Endothelial cell of umbilical vein (primary cell): ENCODE measurements around the gene MORC1. TPM values are rescaled to one million over a fixed set of nuclear protein-coding genes. Genes with fewer than 3 reads are reported as not detected.

Experiments
- BruUV-seq: library from RNA; stranded (reverse); fragments of 400-500 nt; replicated peaks from 2 replicates; lab custom pipeline; 2021; lab: Mats Ljungman, UMichigan
- CTCF ChIA-PET: fragments of 300-600, 350-600 bp; sonication (Branson Sonifier 250); formaldehyde crosslinking; loops from one replicate; lab custom pipeline; 2021; ENCODE audit warnings: antibody characterized with exemption, inconsistent platforms; lab: Charles Lee
- POLR2A ChIA-PET: fragments of 300-600, 350-600 bp; sonication (Branson Sonifier 250); formaldehyde crosslinking; loops from one replicate; lab custom pipeline; 2021; ENCODE audit warnings: antibody characterized with exemption, inconsistent platforms; lab: Charles Lee
- DNase-seq: peaks from one replicate; pipeline ENCODE4 v3.0.0-alpha.2; 2011; ENCODE audit warnings: low read depth, low spot score
- FAIRE-seq: peaks from 2 replicates; lab custom pipeline; 2011; peaks lifted over from hg19 to GRCh38; lab: Jason Lieb, UNC
- H2AFZ ChIP-seq: 2 replicates; pipeline ENCODE4 v1.6.0; 2012; ENCODE audit warnings: low read depth, low read length, control low read depth, inconsistent platforms
- H3K27ac ChIP-seq: 2 replicates; pipeline ENCODE4 v1.5.1; 2011; ENCODE audit warnings: low read depth, mild to moderate bottlenecking, control low read depth, low read length, moderate library complexity; ENCODE audit not compliant: insufficient read depth
- H3K27me3 ChIP-seq, 2 experiments: 2 replicates each; pipeline versions ENCODE4 v1.6.0 to v1.6.1; 2011; ENCODE audit warnings: low read length in 2 of 2, mixed read lengths in 1 of 2; ENCODE audit not compliant: control insufficient read depth in 2 of 2, insufficient read depth in 2 of 2
- H3K36me3 ChIP-seq, 2 experiments: 2 replicates in 1 of 2; 3 replicates in 1 of 2; pipeline ENCODE4 v1.5.1; 2011; ENCODE audit warnings: low read length in 2 of 2, mild to moderate bottlenecking in 1 of 2, moderate library complexity in 1 of 2; ENCODE audit not compliant: control insufficient read depth in 2 of 2, insufficient read depth in 2 of 2; ENCODE audit errors: extremely low read depth in 1 of 2
- H3K4me1 ChIP-seq: 3 replicates; pipeline ENCODE4 v1.5.1; 2011; ENCODE audit warnings: mild to moderate bottlenecking, low read length; ENCODE audit not compliant: control insufficient read depth, insufficient read depth; ENCODE audit errors: extremely low read depth
- H3K4me2 ChIP-seq: 2 replicates; pipeline ENCODE4 v1.6.1; 2011; ENCODE audit warnings: low read length, control low read depth, mixed read lengths; ENCODE audit not compliant: insufficient read depth
- H3K4me3 ChIP-seq, 3 experiments: fragments of 200-600 bp in 1 of 3; sonication (generic), shearing (Covaris generic) in 1 of 3; replicated peaks in 1 of 3; 2 replicates each; pipeline ENCODE4 v1.5.1; 2011 to 2016; ENCODE audit warnings: control low read depth in 3 of 3, low read length in 3 of 3, mild to moderate bottlenecking in 2 of 3, inconsistent platforms in 1 of 3, low read depth in 1 of 3, moderate library complexity in 1 of 3; ENCODE audit not compliant: insufficient read depth in 1 of 3
- H3K79me2 ChIP-seq: 2 replicates; pipeline ENCODE4 v1.6.0; 2012; ENCODE audit warnings: low read length, inconsistent platforms; ENCODE audit not compliant: control insufficient read depth, insufficient read depth
- H3K9ac ChIP-seq: replicated peaks from 2 replicates; pipeline ENCODE3; 2011; ENCODE audit warnings: low read length, control low read depth; ENCODE audit not compliant: insufficient read depth; ENCODE audit errors: extremely low read depth
- H3K9me1 ChIP-seq: replicated peaks from 3 replicates; pipeline ENCODE4 v1.6.0; 2011; ENCODE audit warnings: mild to moderate bottlenecking, low read length; ENCODE audit not compliant: control insufficient read depth, insufficient read depth; ENCODE audit errors: extremely low read depth
- H3K9me3 ChIP-seq: replicated peaks from 2 replicates; pipeline ENCODE4 v1.5.1; 2012; ENCODE audit warnings: low read length, inconsistent platforms; ENCODE audit not compliant: control insufficient read depth, insufficient read depth
- H4K20me1 ChIP-seq: replicated peaks from 2 replicates; pipeline ENCODE3; 2011; ENCODE audit warnings: mild to moderate bottlenecking, low read length; ENCODE audit not compliant: control insufficient read depth, insufficient read depth; ENCODE audit errors: extremely low read depth
- CTCF ChIP-seq, 2 donors: IDR thresholded peaks; 1 replicate in 1 of 2; 2 replicates in 1 of 2; pipeline ENCODE4 v1.5.1; 2011; ENCODE audit warnings: low read length in 2 of 2, mild to moderate bottlenecking in 2 of 2, moderate library complexity in 2 of 2, control low read depth in 1 of 2, inconsistent platforms in 1 of 2, low read depth in 1 of 2; ENCODE audit not compliant: insufficient read depth in 1 of 2; ENCODE audit errors: extremely low read depth in 1 of 2
- EZH2 ChIP-seq: IDR thresholded peaks from 2 replicates; pipeline ENCODE4 v1.6.1; 2012; ENCODE audit warnings: borderline replicate concordance, low read depth, mild to moderate bottlenecking, moderate library complexity, low read length, inconsistent platforms; ENCODE audit not compliant: severe bottlenecking
- FOS ChIP-seq: IDR thresholded peaks from 2 replicates; pipeline ENCODE4 v1.6.1; 2011; ENCODE audit warnings: mild to moderate bottlenecking, low read length, moderate library complexity, borderline replicate concordance; ENCODE audit not compliant: insufficient read depth
- GATA2 ChIP-seq: IDR thresholded peaks from 2 replicates; pipeline ENCODE4 v1.7.0; 2011; ENCODE audit warnings: low read depth, mild to moderate bottlenecking, moderate library complexity, mixed read lengths, low read length; ENCODE audit not compliant: insufficient read length, insufficient read depth
- JUN ChIP-seq: IDR thresholded peaks from 2 replicates; pipeline ENCODE4 v1.6.1; 2011; ENCODE audit warnings: borderline replicate concordance, low read depth; ENCODE audit not compliant: insufficient read length, insufficient read depth
- MAX ChIP-seq: IDR thresholded peaks from 2 replicates; pipeline ENCODE4 v1.6.1; 2011; ENCODE audit not compliant: insufficient read depth, insufficient read length
- MYC ChIP-seq: IDR thresholded peaks from one replicate; pipeline ENCODE4 v1.6.1; 2011; ENCODE audit warnings: mild to moderate bottlenecking, low read depth, low read length
- POLR2A ChIP-seq: IDR thresholded peaks from 2 replicates; pipeline ENCODE4 v1.6.1; 2012; ENCODE audit warnings: low read depth, mild to moderate bottlenecking, control low read depth, low read length
- POLR2AphosphoS5 ChIP-seq: IDR thresholded peaks from 2 replicates; pipeline ENCODE4 v1.6.1; 2012; ENCODE audit warnings: low read depth, mild to moderate bottlenecking, control low read depth, low read length, moderate library complexity; ENCODE audit not compliant: insufficient read depth
- dilution Hi-C: fragments of 300-500 bp; cut with MboI; formaldehyde crosslinking; loops from one replicate; pipeline ENCODE4 v1.15.0; 2019; ENCODE audit warnings: low sequenced_read_pairs; ENCODE audit not compliant: extremely low pct_ligation_motif_present
- intact Hi-C: fragments of 100-400 bp; cut with micrococcal nuclease; formaldehyde crosslinking; loops from one replicate; pipeline ENCODE4 v1.10.0; 2022
- polyA plus RNA-seq, 4 experiments: library from polyadenylated mRNA; depleted of rRNA in 3 of 4; stranded (reverse) in 3 of 4; unstranded in 1 of 4; fragments of >200 nt; gene quantifications; 2 replicates each; pipeline versions ENCODE4 v1.2.1 to v1.2.3, GENCODE V29; 2011 to 2012; ENCODE audit warnings: missing spikeins in 1 of 4
- total RNA-seq: library from RNA; stranded (reverse); gene quantifications from 2 replicates; pipeline ENCODE4 v1.2.3, GENCODE V29; 2021

The MORC1 gene
- total and polyA plus RNA-seq, 2 donors (not counting 3 experiments of a cell fraction or from before 2014, with no cell fraction given) = not detected

DNA sequence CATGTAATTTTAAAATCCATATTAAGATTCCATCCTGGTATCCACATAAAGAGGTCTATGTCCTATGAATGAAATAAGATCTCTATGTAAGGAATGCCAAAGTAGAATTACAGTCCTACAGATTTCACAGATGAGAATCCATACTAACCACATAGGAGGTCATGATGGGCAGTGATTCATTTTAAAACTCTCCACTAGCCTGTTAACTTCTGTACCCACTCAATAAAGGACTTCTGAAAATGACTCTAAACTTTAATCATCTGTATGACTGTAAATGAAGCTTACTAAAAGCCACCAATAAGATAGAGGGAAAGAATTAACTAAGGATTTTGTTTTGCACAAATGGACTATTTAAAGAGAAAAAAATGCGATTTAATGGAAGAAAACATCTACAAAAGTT, 28.7 kb downstream of the MORC1 start:
- Histone ChIP-seq H3K36me3 (no peaks in the 10 kb centered on the region), H3K9me3 (no peaks in the 10 kb centered on the region), H4K20me1 (no peaks in the 10 kb centered on the region), H3K27me3 (no peaks in the 10 kb centered on the region), H3K4me3 (no peak overlapping the region), H3K79me2 (no peaks in the 10 kb centered on the region), H3K9me1 (no peaks in the 10 kb centered on the region), H3K4me1 (no peaks in the 10 kb centered on the region), H3K27ac (no peak overlapping the region), H3K9ac (no peak overlapping the region), H2AFZ (no peak overlapping the region), H3K4me2 (no peak overlapping the region)
- TF ChIP-seq MAX (no peak), JUN (no peak), GATA2 (no peak), POLR2AphosphoS5 (no peak), MYC (no peak), CTCF (IDR thresholded peaks at IDR 0.05; ENCODE audit: extremely low read depth in 1 of 2, insufficient read depth in 1 of 2, low read depth in 1 of 2, low read length in 2 of 2) (no peak), POLR2A (no peak), FOS (no peak), EZH2 (no peak)
- DNase-seq = no peak
- POLR2A ChIA-PET = no interaction called here
- dilution Hi-C loops (no loop called here), intact Hi-C loops (no loop called here)
- CTCF ChIA-PET = no interaction called here
- no TSS peak for BruUV-seq
- no peak for FAIRE-seq
